K562 (cell line): Measurements from ENCODE around the gene P2RX1.

Source experiments
- BHLHE40 ChIP-seq: IDR thresholded peaks from 2 replicates; pipeline ENCODE4 v1.6.1; 2011; ENCODE audit warnings: low read length, improper control_type of control experiment
- CHD1 ChIP-seq: fragments of 200-600 bp; sonication (generic); IDR thresholded peaks from one replicate; pipeline ENCODE4 v1.6.1; 2012; ENCODE audit warnings: mild to moderate bottlenecking, moderate library complexity, low read length, inconsistent platforms
- EZH2 ChIP-seq: IDR thresholded peaks from 2 replicates; pipeline ENCODE4 v1.6.1; 2012; ENCODE audit warnings: low read depth, mild to moderate bottlenecking, inconsistent platforms, low read length, borderline replicate concordance
- FOSL1 ChIP-seq: fragments of 200-800 bp; sonication (Bioruptor generic); conservative IDR thresholded peaks from 2 replicates; pipeline ENCODE4 v1.6.1; 2016; ENCODE audit warnings: missing genetic modification characterization, missing compliant biosample characterization
- FUS ChIP-seq: fragments of 200-400 bp; formaldehyde crosslinking; optimal IDR thresholded peaks from 2 replicates; pipeline ENCODE3; 2017; ENCODE audit warnings: low read depth, low read length
- GABPB1 ChIP-seq: sonication (generic); formaldehyde crosslinking; IDR thresholded peaks from 2 replicates; pipeline ENCODE4 v1.8.0; 2022; ENCODE audit warnings: mild to moderate bottlenecking, missing genetic modification reagents
- JUN ChIP-seq, 2 experiments: sonication (generic) in 1 of 2; formaldehyde crosslinking in 1 of 2; IDR thresholded peaks; 2 replicates each; pipeline versions ENCODE4 v1.6.1 to v1.8.0; 2012 to 2022; ENCODE audit warnings: borderline replicate concordance in 2 of 2, mild to moderate bottlenecking in 2 of 2, improper control_type of control experiment in 1 of 2, low read depth in 1 of 2, low read length in 1 of 2, missing genetic modification reagents in 1 of 2
- MYC ChIP-seq, 2 experiments: fragments of 250-450 bp in 1 of 2; sonication (Bioruptor Pico) in 1 of 2; IDR thresholded peaks; 2 replicates each; pipeline versions ENCODE4 v1.5.1 to v1.6.1; 2012 to 2021; ENCODE audit warnings: low read depth in 2 of 2, borderline replicate concordance in 1 of 2, improper control_type of control experiment in 1 of 2, low read length in 1 of 2, mild to moderate bottlenecking in 1 of 2, moderate library complexity in 1 of 2
- PML ChIP-seq: IDR thresholded peaks from 2 replicates; pipeline ENCODE4 v1.6.1; 2012; ENCODE audit warnings: low read length, inconsistent platforms
- POLR2A ChIP-seq: fragments of 450-650 bp; conservative IDR thresholded peaks from 2 replicates; pipeline ENCODE4 v1.6.1; 2016
- TF ChIP-seq, protein P1 (sequence below), 3 experiments: IDR thresholded peaks in 2 of 3; conservative IDR thresholded peaks in 1 of 3; 2 replicates each; pipeline ENCODE4 v1.5.1; 2011 to 2012; ENCODE audit warnings: low read length in 3 of 3, mild to moderate bottlenecking in 3 of 3, control low read depth in 2 of 3, improper control_type of control experiment in 1 of 3, inconsistent platforms in 1 of 3, low read depth in 1 of 3, mixed read lengths in 1 of 3, moderate library complexity in 1 of 3; ENCODE audit not compliant: insufficient read depth in 2 of 3
- TF ChIP-seq, protein P2 (sequence below): sonication (generic); formaldehyde crosslinking; IDR thresholded peaks from 2 replicates; pipeline ENCODE4 v1.8.1; 2023; ENCODE audit warnings: mild to moderate bottlenecking, missing genetic modification reagents

DNA sequence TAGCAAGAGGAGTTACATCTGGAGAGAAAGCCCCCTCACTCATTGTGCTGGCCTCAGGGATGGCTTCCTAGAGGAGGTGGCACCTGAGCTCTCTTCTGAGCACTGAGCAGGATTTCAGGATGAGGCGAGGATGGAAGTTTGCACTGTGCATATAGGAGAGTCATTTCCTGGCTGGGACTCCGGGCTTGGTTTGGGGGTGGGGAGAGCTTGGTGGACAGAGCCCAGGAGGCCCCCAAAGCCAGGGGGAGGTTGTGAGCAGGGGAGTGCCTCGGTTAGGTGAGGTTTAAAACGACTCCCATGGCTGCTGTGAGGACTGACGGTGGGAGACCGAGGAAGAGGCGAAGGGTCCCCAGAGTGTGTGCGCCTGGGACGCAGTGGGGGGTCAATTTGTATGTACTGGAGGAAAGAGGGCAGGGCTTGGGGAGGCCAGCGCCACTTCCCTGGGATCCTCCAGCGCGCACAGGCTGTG lies 24.6 kb downstream of the P2RX1 start:
- TF ChIP-seq FOSL1 (tag) (no peak), GABPB1 (CRISPR knock-in tag) (no peak), BHLHE40 (no peak), EZH2 (no peak), POLR2A (no peak), CHD1 (no peak), JUN (IDR thresholded peaks at IDR 0.05; ENCODE audit: borderline replicate concordance, low read depth, low read length) (no peak), JUN (CRISPR knock-in tag; IDR thresholded peaks at IDR 0.05; ENCODE audit: borderline replicate concordance) (no peak), MYC (IDR thresholded peaks at IDR 0.05; ENCODE audit: low read depth, low read length) (no peak), MYC (CRISPR knock-in tag; IDR thresholded peaks at IDR 0.05; ENCODE audit: borderline replicate concordance, low read depth) (no peak), FUS (no peak), PML (no peak)
- TF ChIP-seq, protein P1, sequence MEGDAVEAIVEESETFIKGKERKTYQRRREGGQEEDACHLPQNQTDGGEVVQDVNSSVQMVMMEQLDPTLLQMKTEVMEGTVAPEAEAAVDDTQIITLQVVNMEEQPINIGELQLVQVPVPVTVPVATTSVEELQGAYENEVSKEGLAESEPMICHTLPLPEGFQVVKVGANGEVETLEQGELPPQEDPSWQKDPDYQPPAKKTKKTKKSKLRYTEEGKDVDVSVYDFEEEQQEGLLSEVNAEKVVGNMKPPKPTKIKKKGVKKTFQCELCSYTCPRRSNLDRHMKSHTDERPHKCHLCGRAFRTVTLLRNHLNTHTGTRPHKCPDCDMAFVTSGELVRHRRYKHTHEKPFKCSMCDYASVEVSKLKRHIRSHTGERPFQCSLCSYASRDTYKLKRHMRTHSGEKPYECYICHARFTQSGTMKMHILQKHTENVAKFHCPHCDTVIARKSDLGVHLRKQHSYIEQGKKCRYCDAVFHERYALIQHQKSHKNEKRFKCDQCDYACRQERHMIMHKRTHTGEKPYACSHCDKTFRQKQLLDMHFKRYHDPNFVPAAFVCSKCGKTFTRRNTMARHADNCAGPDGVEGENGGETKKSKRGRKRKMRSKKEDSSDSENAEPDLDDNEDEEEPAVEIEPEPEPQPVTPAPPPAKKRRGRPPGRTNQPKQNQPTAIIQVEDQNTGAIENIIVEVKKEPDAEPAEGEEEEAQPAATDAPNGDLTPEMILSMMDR (IDR thresholded peaks at IDR 0.05 in 2 of 3, conservative IDR thresholded peaks at IDR 0.05 in 1 of 3; ENCODE audit: insufficient read depth in 2 of 3, low read depth in 1 of 3, low read length in 3 of 3): no peak
- TF ChIP-seq, protein P2, sequence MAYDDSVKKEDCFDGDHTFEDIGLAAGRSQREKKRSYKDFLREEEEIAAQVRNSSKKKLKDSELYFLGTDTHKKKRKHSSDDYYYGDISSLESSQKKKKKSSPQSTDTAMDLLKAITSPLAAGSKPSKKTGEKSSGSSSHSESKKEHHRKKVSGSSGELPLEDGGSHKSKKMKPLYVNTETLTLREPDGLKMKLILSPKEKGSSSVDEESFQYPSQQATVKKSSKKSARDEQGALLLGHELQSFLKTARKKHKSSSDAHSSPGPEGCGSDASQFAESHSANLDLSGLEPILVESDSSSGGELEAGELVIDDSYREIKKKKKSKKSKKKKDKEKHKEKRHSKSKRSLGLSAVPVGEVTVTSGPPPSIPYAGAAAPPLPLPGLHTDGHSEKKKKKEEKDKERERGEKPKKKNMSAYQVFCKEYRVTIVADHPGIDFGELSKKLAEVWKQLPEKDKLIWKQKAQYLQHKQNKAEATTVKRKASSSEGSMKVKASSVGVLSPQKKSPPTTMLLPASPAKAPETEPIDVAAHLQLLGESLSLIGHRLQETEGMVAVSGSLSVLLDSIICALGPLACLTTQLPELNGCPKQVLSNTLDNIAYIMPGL (CRISPR knock-in tag): no peak
